Tibial nerve (tissue), 4 donors: ENCODE data around the gene DES.

ENCODE experiments used
- CTCF ChIP-seq, 5 experiments: fragments of 200-600 bp in 3 of 5; fragments of 450-650 bp in 2 of 5; sonication (generic) in 3 of 5; IDR thresholded peaks; one replicate each; pipeline ENCODE4 v1.5.1; 2016 to 2019; ENCODE audit warnings: antibody characterized with exemption in 5 of 5, mild to moderate bottlenecking in 3 of 5, moderate library complexity in 2 of 5
- EP300 ChIP-seq, 2 donors: sonication (generic); formaldehyde crosslinking; IDR thresholded peaks; one replicate each; pipeline ENCODE4 v1.6.1; 2017; ENCODE audit warnings: antibody characterized with exemption in 2 of 2, mild to moderate bottlenecking in 1 of 2

- TF ChIP-seq EP300 (IDR thresholded peaks at IDR 0.05): no peak
- no peak for TF ChIP-seq CTCF (IDR thresholded peaks at IDR 0.05)
These were observed 2.0 kb upstream of the DES start for GRCh38 chr2:219416235-219416602.
